Breast epithelium (tissue), 3 donors: ENCODE measurements around the gene SOX13.

Experiments used
- CTCF ChIP-seq, 3 donors: fragments of 450-650 bp; IDR thresholded peaks; one replicate each; pipeline ENCODE4 v1.5.1; 2016 to 2017; ENCODE audit warnings: antibody characterized with exemption in 3 of 3, mild to moderate bottlenecking in 3 of 3, moderate library complexity in 3 of 3
- POLR2A ChIP-seq: fragments of 450-650 bp; IDR thresholded peaks from one replicate; pipeline ENCODE4 v1.6.1; 2016; ENCODE audit warnings: antibody characterized with exemption, mild to moderate bottlenecking, moderate library complexity
- POLR2AphosphoS5 ChIP-seq, 3 donors: sonication (generic); formaldehyde crosslinking; IDR thresholded peaks; one replicate each; pipeline ENCODE4 v1.6.1; 2017; ENCODE audit warnings: antibody characterized with exemption in 3 of 3

- no peak for TF ChIP-seq POLR2A
- no peak for TF ChIP-seq CTCF (IDR thresholded peaks at IDR 0.05)
- no peak for TF ChIP-seq POLR2AphosphoS5 (IDR thresholded peaks at IDR 0.05)
Observed at GRCh38 chr1:204126956-204127355, 54.0 kb downstream of the SOX13 start.
